GM10847 (cell line): ENCODE data around the gene DCXR.

Experiments
- POLR2A ChIP-seq: IDR thresholded peaks from 2 replicates; pipeline ENCODE4 v1.6.1; 2011; ENCODE audit not compliant: insufficient read length; ENCODE audit errors: extremely low read depth

Gene DCXR

GRCh38 chr17:82007495-82008257 is 29.8 kb downstream of the DCXR start:
- TF ChIP-seq POLR2A, result no peak

GRCh38 chr17:82007228-82007494 is 30.3 kb downstream of the DCXR start:
- no peak for TF ChIP-seq POLR2A

GRCh38 chr17:82006468-82007227 is 30.8 kb downstream of the DCXR start:
- TF ChIP-seq POLR2A, result no peak

GRCh38 chr17:82005701-82006348 is 31.7 kb downstream of the DCXR start:
- TF ChIP-seq POLR2A, result no peak

GRCh38 chr17:82004517-82005455 is 32.7 kb downstream of the DCXR start:
- no peak for TF ChIP-seq POLR2A

GRCh38 chr17:82003411-82004381 is 33.8 kb downstream of the DCXR start:
- TF ChIP-seq POLR2A, result no peak

- no peak for TF ChIP-seq POLR2A
Measured at GRCh38 chr17:82001571-82002056, 35.9 kb downstream of the DCXR start.

- TF ChIP-seq POLR2A, result no peak
Measured at GRCh38 chr17:82000803-82001570, 36.5 kb downstream of the DCXR start.

GRCh38 chr17:81999976-82000802 is 37.3 kb downstream of the DCXR start:
- no peak for TF ChIP-seq POLR2A

GRCh38 chr17:81999587-81999975 is 37.9 kb downstream of the DCXR start:
- no peak for TF ChIP-seq POLR2A

GRCh38 chr17:81998691-81999438 is 38.6 kb downstream of the DCXR start:
- TF ChIP-seq POLR2A, result no peak

- no peak for TF ChIP-seq POLR2A
Measured at GRCh38 chr17:81998212-81998611, 39.3 kb downstream of the DCXR start.
